GM12872 (cell line): ENCODE data around the gene ESR2.

Experiments used
- TF ChIP-seq, protein P1 (sequence below): IDR thresholded peaks from 3 replicates; pipeline ENCODE4 v1.5.1; 2011; ENCODE audit warnings: low read depth, mild to moderate bottlenecking, low read length, moderate library complexity; ENCODE audit not compliant: insufficient read depth

ESR2 gene

DNA sequence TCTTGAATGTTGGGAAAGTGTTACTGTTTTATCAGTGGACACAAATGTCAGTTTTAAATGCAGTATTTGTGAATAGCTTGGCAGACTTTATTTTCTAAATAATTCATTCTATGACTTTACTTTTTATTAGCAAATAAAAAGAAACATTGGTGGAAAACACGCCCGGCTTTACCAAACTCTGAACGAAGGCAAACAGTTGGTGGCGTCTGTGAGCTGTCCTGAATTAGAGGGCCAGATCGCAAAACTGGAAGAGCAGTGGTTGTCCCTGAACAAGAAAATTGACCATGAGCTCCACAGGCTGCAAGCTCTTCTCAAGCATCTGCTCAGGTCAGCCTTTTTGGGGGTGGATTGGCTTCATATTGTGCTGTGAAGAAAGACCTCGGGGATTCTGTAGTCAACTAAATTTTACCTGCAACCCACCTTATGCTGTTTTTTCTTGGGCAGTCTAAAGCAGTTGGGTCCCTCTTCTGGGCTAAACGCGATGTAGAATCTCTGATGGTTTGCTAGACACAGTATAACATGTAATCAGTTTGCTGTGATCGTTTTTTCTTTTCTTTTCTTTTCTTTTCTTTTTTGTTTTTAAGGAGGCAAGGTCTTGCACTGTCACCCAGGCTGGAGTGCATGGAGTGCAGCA, 156.4 kb downstream of the ESR2 start:
- TF ChIP-seq, protein P1, sequence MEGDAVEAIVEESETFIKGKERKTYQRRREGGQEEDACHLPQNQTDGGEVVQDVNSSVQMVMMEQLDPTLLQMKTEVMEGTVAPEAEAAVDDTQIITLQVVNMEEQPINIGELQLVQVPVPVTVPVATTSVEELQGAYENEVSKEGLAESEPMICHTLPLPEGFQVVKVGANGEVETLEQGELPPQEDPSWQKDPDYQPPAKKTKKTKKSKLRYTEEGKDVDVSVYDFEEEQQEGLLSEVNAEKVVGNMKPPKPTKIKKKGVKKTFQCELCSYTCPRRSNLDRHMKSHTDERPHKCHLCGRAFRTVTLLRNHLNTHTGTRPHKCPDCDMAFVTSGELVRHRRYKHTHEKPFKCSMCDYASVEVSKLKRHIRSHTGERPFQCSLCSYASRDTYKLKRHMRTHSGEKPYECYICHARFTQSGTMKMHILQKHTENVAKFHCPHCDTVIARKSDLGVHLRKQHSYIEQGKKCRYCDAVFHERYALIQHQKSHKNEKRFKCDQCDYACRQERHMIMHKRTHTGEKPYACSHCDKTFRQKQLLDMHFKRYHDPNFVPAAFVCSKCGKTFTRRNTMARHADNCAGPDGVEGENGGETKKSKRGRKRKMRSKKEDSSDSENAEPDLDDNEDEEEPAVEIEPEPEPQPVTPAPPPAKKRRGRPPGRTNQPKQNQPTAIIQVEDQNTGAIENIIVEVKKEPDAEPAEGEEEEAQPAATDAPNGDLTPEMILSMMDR = no peak

DNA sequence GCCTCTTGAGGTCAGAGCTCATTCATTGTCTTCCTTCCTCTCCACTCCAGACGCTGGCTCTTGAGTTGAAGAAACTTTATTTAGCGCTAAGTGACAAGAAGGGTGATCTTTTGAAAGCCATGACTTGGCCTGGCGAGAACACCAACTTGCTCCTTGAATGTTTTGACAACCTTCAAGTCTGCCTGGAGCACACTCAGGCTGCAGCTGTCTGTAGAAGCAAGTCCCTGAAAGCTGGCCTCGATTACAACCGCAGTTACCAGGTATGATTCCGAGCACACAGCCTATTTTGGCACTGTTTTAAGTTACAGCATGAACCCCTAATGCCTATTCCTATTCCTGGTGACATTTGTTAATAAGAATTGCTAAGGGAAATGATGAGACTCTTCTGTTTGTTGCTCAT, 167.6 kb downstream of the ESR2 start:
- TF ChIP-seq, protein P1 = no peak

DNA sequence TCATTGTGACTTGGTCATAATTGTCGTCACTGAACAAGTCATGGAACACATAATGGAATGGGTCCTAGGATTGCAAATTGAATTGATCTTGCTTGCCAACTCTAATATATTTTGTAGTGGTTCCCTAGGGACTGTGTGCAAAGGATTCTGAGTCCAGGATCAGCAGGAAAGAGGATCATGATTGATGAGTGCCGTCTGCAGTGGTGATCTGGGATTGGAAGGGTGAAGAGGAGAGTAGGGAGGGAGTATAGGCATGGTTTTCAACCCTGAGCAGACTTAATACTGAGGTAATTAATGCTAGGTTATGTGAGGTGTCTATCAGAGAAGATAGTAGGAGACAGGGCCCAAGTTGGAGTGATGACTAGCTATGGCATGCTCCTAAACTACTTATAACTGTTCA, 168.9 kb downstream of the ESR2 start:
- TF ChIP-seq, protein P1 = no peak

DNA sequence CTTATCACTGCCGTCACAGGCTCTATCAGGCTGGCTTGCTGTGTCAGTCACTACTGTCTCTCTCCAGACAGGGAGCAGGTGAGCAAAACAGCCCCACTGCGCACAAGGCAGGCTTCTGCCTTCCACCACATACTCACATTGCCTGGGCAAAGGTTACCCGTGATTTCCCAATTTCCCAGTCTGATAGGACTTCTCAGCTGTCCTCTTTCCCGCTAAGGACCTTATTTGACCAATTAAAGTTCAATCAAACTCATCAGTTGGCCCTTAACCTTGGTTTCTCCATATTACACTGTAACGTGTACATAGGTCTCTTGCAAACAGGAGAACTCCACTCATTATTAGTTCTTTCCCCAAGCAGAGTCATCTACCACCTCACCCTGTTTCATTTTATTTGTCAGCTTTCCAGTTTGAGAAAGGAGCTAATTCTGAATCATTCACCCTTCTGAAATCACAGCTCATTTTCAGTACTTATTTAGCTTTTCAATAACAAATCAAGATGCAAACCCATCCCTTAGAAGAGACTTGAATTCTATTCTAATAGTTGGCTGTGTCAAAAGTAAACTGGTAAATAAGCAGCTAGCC, 170.8 kb downstream of the ESR2 start:
- TF ChIP-seq, protein P1 = no peak

DNA sequence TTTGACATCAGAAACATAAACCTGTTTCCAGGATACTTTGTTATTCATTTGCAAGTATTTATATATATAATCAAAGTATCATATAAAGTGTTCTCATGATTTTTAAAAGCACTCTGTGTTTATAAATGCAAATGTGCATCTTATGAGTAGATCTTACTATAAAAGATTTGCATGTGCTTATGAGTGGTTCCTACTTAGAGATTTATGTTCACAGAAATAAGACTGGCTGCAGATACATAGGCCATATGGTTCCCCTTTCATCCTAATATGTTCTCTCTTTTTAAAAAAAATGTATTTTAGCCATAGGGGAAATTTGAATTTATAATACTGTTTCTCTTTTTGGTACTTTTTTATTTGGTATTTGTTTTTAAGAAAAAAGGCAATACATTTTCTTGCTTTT, 174.2 kb downstream of the ESR2 start:
- TF ChIP-seq, protein P1 = no peak

DNA sequence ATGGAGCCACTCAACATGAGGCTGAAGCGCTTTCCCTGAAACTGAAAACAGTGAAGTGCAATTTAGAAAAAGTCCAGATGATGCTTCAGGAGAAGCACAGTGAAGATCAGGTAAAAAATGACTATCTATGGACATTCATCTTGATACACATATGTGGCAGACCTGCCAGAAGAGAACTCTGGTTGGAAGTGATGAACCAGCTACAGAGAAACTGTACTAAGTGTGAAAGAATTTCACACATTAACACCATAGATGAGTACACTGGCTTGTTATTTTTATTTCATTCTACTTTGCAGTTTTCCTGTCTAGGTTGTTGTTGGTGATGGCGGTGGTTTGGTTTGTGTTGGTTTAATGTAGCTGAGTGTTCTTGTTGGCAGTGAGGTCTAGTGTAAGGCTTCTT, 174.7 kb downstream of the ESR2 start:
- TF ChIP-seq, protein P1 = no peak

DNA sequence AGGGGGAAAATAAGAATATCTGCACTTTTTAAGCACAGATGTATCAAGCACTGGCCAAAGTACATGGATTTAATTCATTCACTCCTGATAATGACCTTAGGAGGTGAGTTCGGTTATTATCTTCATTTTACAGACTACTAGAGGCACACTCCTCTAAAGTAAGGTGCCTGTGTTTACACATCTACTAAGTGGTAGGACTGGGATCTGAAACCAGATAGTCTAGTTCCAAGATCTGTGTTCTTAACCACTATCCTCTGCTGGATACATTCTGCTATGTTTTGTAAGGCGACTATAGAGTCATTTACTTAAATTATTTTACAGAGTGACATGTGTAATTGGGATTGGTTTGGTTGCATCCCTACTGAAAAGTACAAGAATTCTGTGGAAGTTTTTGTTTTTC, 175.3 kb downstream of the ESR2 start:
- TF ChIP-seq, protein P1 = no peak
